GM23338 (cell line): ENCODE results near the gene METAP1D.

ENCODE experiments used
- CREB1 ChIP-seq: fragments of 250-450 bp; sonication (Bioruptor Pico); IDR thresholded peaks from 2 replicates; pipeline ENCODE4 v1.5.0; 2020; ENCODE audit warnings: low read depth, mild to moderate bottlenecking, moderate library complexity
- CTCF ChIP-seq, 2 experiments: fragments of 200-600 bp in 1 of 2; sonication (generic) in 1 of 2; conservative IDR thresholded peaks; 2 replicates each; pipeline versions ENCODE4 v1.5.1 to v1.6.1; 2016 to 2017; ENCODE audit warnings: antibody characterized with exemption in 2 of 2, low read depth in 2 of 2, mild to moderate bottlenecking in 2 of 2, moderate library complexity in 1 of 2
- ETS1 ChIP-seq: IDR thresholded peaks from 2 replicates; pipeline ENCODE4 v1.6.1; 2016; ENCODE audit warnings: antibody characterized with exemption
- POLR2AphosphoS5 ChIP-seq: IDR thresholded peaks from 2 replicates; pipeline ENCODE4 v1.6.1; 2016; ENCODE audit warnings: antibody characterized with exemption, low read depth

- TF ChIP-seq CTCF (conservative IDR thresholded peaks at IDR 0.05; ENCODE audit: low read depth in 2 of 2) = no peak
- no peak for TF ChIP-seq ETS1
- no peak for TF ChIP-seq POLR2AphosphoS5
- TF ChIP-seq CREB1 (CRISPR knock-in tag) = no peak
Observed at GRCh38 chr2:172021955-172022354, 22.2 kb downstream of the METAP1D start.
